ENCODE measurements around the gene ABHD17C. TPM values are rescaled to one million over a fixed set of nuclear protein-coding genes. Genes with fewer than 3 reads are reported as not detected.

Gene ABHD17C

GRCh38 chr15:80796407-80796806 lies 101.3 kb downstream of the ABHD17C start:
- Histone ChIP-seq H3K36me3 (ENCODE audit: insufficient read depth, low read length) (peaks cover 2% of the 10 kb centered on the region), H3K9ac (ENCODE audit: low read depth, low read length) (no peak overlapping the region), H3K4me1 (ENCODE audit: control insufficient read depth, insufficient read depth, low read length) (peaks cover under 1% of the 10 kb centered on the region), H3K4me2 (ENCODE audit: low read length) (no peak overlapping the region), H3K27me3 (ENCODE audit: control insufficient read depth, insufficient read depth, low read length) (no peaks in the 10 kb centered on the region), H3K4me3 (ENCODE audit: low read length) (no peak overlapping the region), H3K9me3 (replicated peaks; ENCODE audit: low read length) (no peaks in the 10 kb centered on the region)

- H3K9ac ChIP-seq (ENCODE audit: low read depth, low read length) = no peak overlapping the region
- H3K4me3 ChIP-seq (ENCODE audit: low read length) = no peak overlapping the region
- no peaks in the 10 kb centered on the region for H3K27me3 ChIP-seq (ENCODE audit: control insufficient read depth, insufficient read depth, low read length)
- H3K4me1 ChIP-seq (ENCODE audit: control insufficient read depth, insufficient read depth, low read length) = peaks cover 16% of the 10 kb centered on the region
- no peak overlapping the region for H3K4me2 ChIP-seq (ENCODE audit: low read length)
- no peaks in the 10 kb centered on the region for H3K9me3 ChIP-seq (replicated peaks; ENCODE audit: low read length)
- peaks cover 2% of the 10 kb centered on the region for H3K36me3 ChIP-seq (ENCODE audit: insufficient read depth, low read length)
Observed at GRCh38 chr15:80798911-80799310, 103.8 kb downstream of the ABHD17C start.

DNA sequence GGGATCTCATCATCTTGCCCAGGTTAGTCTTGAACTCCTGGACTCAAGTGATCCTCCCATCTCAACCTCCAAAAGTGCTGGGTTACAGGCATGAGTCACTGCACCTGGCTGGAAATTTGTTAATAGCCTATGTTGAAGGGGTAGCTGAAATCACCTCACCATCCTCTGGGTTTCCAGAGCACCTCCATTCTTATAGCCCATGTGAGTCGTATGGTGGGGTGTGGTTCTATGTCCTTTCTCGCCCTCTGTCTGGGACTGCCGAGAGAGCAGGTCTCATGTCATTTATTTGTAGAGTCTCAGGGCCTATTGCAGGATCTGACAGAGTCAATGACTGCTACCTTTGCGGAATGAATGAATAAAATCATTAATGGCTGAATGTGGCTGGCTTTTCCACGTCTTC lies 105.0 kb downstream of the ABHD17C start:
- H3K4me1 ChIP-seq (ENCODE audit: control insufficient read depth, insufficient read depth, low read length) = peaks cover 16% of the 10 kb centered on the region
- no peak overlapping the region for H3K4me3 ChIP-seq (ENCODE audit: low read length)
- H3K27me3 ChIP-seq (ENCODE audit: control insufficient read depth, insufficient read depth, low read length) = peaks cover under 1% of the 10 kb centered on the region
- no peak overlapping the region for H3K4me2 ChIP-seq (ENCODE audit: low read length)
- no peaks in the 10 kb centered on the region for H3K9me3 ChIP-seq (replicated peaks; ENCODE audit: low read length)
- H3K9ac ChIP-seq (ENCODE audit: low read depth, low read length) = no peak overlapping the region
- H3K36me3 ChIP-seq (ENCODE audit: insufficient read depth, low read length) = peaks cover 2% of the 10 kb centered on the region

- H3K36me3 ChIP-seq (ENCODE audit: insufficient read depth, low read length) = peaks cover 2% of the 10 kb centered on the region
- no peak overlapping the region for H3K4me3 ChIP-seq (ENCODE audit: low read length)
- H3K4me1 ChIP-seq (ENCODE audit: control insufficient read depth, insufficient read depth, low read length) = peaks cover 16% of the 10 kb centered on the region
- peak overlapping the region; percentile 36 for H3K4me2 ChIP-seq (ENCODE audit: low read length)
- no peaks in the 10 kb centered on the region for H3K9me3 ChIP-seq (replicated peaks; ENCODE audit: low read length)
- H3K9ac ChIP-seq (ENCODE audit: low read depth, low read length) = no peak overlapping the region
- peaks cover 3% of the 10 kb centered on the region for H3K27me3 ChIP-seq (ENCODE audit: control insufficient read depth, insufficient read depth, low read length)
Observed at GRCh38 chr15:80801891-80802680, 107.0 kb downstream of the ABHD17C start.

DNA sequence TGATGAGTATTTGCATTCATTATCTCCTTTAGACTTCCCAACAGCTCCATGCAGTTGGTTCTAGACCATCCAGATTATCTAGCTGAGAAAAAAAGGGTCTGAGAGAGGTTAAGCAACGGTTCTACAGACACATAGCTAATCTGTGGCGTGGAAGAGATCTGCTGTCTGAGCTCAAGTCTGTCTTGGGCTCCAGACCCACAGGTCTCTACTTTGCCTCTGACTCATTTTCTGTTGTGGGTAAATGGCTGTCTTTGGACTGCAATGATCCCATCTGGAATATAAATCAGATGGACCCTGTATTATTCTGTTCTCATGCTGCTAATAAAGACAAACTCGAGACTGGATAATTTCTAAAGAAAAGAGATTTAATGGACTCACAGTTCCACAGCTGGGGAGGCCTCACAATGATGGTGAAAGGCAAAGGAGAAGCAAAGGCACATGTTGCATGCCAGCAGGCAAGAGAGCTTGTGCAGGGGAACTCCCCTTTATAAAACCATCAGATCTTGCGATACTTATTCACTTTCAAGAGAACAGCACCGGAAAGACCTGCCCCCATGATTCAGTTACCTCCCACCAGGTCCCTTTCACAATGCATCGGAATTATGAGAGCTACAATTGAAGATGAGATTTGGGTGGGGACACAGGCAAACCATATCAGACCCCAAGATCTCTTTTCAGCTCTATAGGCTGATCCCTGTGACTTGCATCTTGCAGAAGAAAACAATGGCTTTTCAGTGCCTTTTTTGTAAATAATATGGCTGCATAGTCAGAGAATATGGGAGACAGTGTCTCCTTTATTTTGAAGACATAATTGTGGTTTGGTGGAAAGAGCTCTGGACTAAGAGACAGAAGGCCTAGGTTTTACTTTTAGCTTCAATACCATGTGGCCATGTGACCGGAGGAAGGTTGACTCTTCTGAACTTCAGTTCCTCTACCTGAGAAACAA lies 108.7 kb downstream of the ABHD17C start:
- H3K36me3 ChIP-seq (ENCODE audit: insufficient read depth, low read length) = no peaks in the 10 kb centered on the region
- H3K9ac ChIP-seq (ENCODE audit: low read depth, low read length) = no peak overlapping the region
- H3K4me1 ChIP-seq (ENCODE audit: control insufficient read depth, insufficient read depth, low read length) = peaks cover 16% of the 10 kb centered on the region
- H3K27me3 ChIP-seq (ENCODE audit: control insufficient read depth, insufficient read depth, low read length) = peaks cover 3% of the 10 kb centered on the region
- H3K9me3 ChIP-seq (replicated peaks; ENCODE audit: low read length) = no peaks in the 10 kb centered on the region
- H3K4me3 ChIP-seq (ENCODE audit: low read length) = no peak overlapping the region
- H3K4me2 ChIP-seq (ENCODE audit: low read length) = no peak overlapping the region

DNA sequence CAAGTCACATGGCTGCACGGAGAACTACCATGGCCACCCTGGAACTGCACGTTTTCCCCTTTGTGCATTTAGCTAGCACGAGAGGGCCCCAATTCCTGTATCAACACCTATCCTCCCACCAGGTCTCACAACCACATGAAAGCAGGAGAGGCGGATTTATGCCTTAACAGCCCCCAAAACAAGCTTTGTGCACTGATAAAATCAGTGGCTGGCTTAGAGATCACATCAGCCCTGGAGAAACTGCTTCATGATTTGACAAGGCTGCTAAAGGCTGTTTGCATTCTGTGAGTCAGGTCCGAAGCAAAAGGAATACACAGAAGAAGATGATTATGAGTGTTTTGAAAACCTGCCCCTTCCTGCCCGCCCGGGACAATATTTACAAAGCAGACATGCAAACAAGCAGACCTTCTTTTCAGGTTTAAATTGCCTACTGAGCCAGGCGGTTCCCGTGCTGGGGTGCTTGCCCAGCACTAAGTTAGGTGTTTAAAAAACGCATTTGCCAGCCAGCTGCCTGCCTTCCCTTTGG lies 109.9 kb downstream of the ABHD17C start:
- H3K4me1 ChIP-seq (ENCODE audit: control insufficient read depth, insufficient read depth, low read length) = peaks cover 16% of the 10 kb centered on the region
- H3K4me3 ChIP-seq (ENCODE audit: low read length) = no peak overlapping the region
- H3K4me2 ChIP-seq (ENCODE audit: low read length) = no peak overlapping the region
- no peaks in the 10 kb centered on the region for H3K9me3 ChIP-seq (replicated peaks; ENCODE audit: low read length)
- H3K36me3 ChIP-seq (ENCODE audit: insufficient read depth, low read length) = no peaks in the 10 kb centered on the region
- peaks cover 3% of the 10 kb centered on the region for H3K27me3 ChIP-seq (ENCODE audit: control insufficient read depth, insufficient read depth, low read length)
- H3K9ac ChIP-seq (ENCODE audit: low read depth, low read length) = no peak overlapping the region

Small RNA genes lying within 50 kb of the gene (small RNA-seq; reads per million reads assigned to genes)
- not detected for gene RNU6-380P
